ENCODE results near the gene NME9. TPM values are rescaled to one million over a fixed set of nuclear protein-coding genes. Genes with fewer than 3 reads are reported as not detected.

NME9 gene
- polyA plus RNA-seq, 2 of the 4 experiments (the other 2 are of a cell fraction), result 0.05 TPM; not detected in 1

- Histone ChIP-seq H3K27ac (no peak overlapping the region), H3K4me2 (no peak overlapping the region), H3K4me3 (no peak overlapping the region), H3K9me3 (peaks cover 20% of the 10 kb centered on the region), H3K4me1 (no peaks in the 10 kb centered on the region)
- ATAC-seq (no peak), FAIRE-seq (no peak), DNase-seq (ENCODE audit: low read depth in 1 of 2, low spot score in 1 of 2) (no peak)
- TF ChIP-seq HES2 (IDR thresholded peaks at IDR 0.05) (no peak), JUNB (IDR thresholded peaks at IDR 0.05) (no peak), SREBF2 (IDR thresholded peaks at IDR 0.05) (no peak), CBX8 (IDR thresholded peaks at IDR 0.05) (no peak), PHF8 (IDR thresholded peaks at IDR 0.05; ENCODE audit: borderline replicate concordance, low read depth) (no peak), HDAC2 (IDR thresholded peaks at IDR 0.05) (no peak), HEYL (CRISPR knock-in tag; IDR thresholded peaks at IDR 0.05) (no peak), FOSB (CRISPR knock-in tag; IDR thresholded peaks at IDR 0.05) (no peak), PBX3 (IDR thresholded peaks at IDR 0.05) (no peak), RNF2 (IDR thresholded peaks at IDR 0.05; ENCODE audit: borderline replicate concordance, low read depth) (no peak), GATA3 (IDR thresholded peaks at IDR 0.05; ENCODE audit: borderline replicate concordance) (no peak), TFCP2L1 (CRISPR knock-in tag; IDR thresholded peaks at IDR 0.05) (no peak), CEBPB (IDR thresholded peaks at IDR 0.05) (no peak), BHLHE40 (IDR thresholded peaks at IDR 0.05; ENCODE audit: low read depth, low read length) (no peak)
- TF ChIP-seq, protein P1, sequence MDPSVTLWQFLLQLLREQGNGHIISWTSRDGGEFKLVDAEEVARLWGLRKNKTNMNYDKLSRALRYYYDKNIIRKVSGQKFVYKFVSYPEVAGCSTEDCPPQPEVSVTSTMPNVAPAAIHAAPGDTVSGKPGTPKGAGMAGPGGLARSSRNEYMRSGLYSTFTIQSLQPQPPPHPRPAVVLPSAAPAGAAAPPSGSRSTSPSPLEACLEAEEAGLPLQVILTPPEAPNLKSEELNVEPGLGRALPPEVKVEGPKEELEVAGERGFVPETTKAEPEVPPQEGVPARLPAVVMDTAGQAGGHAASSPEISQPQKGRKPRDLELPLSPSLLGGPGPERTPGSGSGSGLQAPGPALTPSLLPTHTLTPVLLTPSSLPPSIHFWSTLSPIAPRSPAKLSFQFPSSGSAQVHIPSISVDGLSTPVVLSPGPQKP (IDR thresholded peaks at IDR 0.05; ENCODE audit: low read depth, low read length), result no peak
- ChIA-PET CTCF (interaction anchor here (1.3 kb wide), 1 partner anchor 607 kb away, joined by 5 read pairs; no protein-coding TSS in a partner anchor), POLR2A (no interaction called here)
These were observed 20.9 kb downstream of the NME9 start for GRCh38 chr3:138308783-138309182.

GRCh38 chr3:138307899-138308298 is 21.8 kb downstream of the NME9 start:
- POLR2A ChIA-PET, result no interaction called here
- FAIRE-seq, result no peak
- WGBS (ENCODE audit: missing lambda C conversion rate), result 33% methylated on average over 5 of the region's 5 CpGs
- CTCF ChIA-PET, result interaction anchor here (1.3 kb wide), 1 partner anchor 608 kb away, joined by 5 read pairs; no protein-coding TSS in a partner anchor
- no peak for DNase-seq (ENCODE audit: low read depth in 1 of 2, low spot score in 1 of 2)
- Histone ChIP-seq H3K27ac (no peak overlapping the region), H3K4me1 (no peaks in the 10 kb centered on the region), H3K4me2 (no peak overlapping the region), H3K9me3 (peaks cover 20% of the 10 kb centered on the region), H3K4me3 (no peak overlapping the region)
- TF ChIP-seq ZSCAN20 (CRISPR knock-in tag; IDR thresholded peaks at IDR 0.05) (no peak), RARB (CRISPR knock-in tag; IDR thresholded peaks at IDR 0.05) (no peak), RFX5 (IDR thresholded peaks at IDR 0.05) (no peak), BHLHE40 (IDR thresholded peaks at IDR 0.05; ENCODE audit: low read depth, low read length) (no peak), NR3C1 (IDR thresholded peaks at IDR 0.05) (no peak), MAX (IDR thresholded peaks at IDR 0.05) (no peak), JUNB (IDR thresholded peaks at IDR 0.05) (no peak), PHF8 (IDR thresholded peaks at IDR 0.05; ENCODE audit: borderline replicate concordance, low read depth) (no peak), REST (IDR thresholded peaks at IDR 0.05) (no peak), NFE2L2 (conservative IDR thresholded peaks at IDR 0.05; ENCODE audit: low read length) (no peak), JUN (IDR thresholded peaks at IDR 0.05) (no peak), CTCF (IDR thresholded peaks at IDR 0.05) (no peak), EHMT2 (IDR thresholded peaks at IDR 0.05; ENCODE audit: low read depth) (no peak), EP300 (IDR thresholded peaks at IDR 0.05) (no peak)
- TF ChIP-seq, protein P2, sequence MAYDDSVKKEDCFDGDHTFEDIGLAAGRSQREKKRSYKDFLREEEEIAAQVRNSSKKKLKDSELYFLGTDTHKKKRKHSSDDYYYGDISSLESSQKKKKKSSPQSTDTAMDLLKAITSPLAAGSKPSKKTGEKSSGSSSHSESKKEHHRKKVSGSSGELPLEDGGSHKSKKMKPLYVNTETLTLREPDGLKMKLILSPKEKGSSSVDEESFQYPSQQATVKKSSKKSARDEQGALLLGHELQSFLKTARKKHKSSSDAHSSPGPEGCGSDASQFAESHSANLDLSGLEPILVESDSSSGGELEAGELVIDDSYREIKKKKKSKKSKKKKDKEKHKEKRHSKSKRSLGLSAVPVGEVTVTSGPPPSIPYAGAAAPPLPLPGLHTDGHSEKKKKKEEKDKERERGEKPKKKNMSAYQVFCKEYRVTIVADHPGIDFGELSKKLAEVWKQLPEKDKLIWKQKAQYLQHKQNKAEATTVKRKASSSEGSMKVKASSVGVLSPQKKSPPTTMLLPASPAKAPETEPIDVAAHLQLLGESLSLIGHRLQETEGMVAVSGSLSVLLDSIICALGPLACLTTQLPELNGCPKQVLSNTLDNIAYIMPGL (CRISPR knock-in tag; IDR thresholded peaks at IDR 0.05; ENCODE audit: borderline replicate concordance), result no peak
- ATAC-seq, result no peak

Measured in A549 (cell line).